Measurements from ENCODE around the gene IGF1R. TPM values are rescaled to one million over a fixed set of nuclear protein-coding genes. Genes with fewer than 3 reads are reported as not detected.

Gene IGF1R
- polyA plus RNA-seq, 12 donors = 12.5 to 29.8 (median 16.6) TPM; not detected in 1

GRCh38 chr15:98724494-98724893, 76.2 kb downstream of the IGF1R start:
- no peak for DNase-seq

DNA sequence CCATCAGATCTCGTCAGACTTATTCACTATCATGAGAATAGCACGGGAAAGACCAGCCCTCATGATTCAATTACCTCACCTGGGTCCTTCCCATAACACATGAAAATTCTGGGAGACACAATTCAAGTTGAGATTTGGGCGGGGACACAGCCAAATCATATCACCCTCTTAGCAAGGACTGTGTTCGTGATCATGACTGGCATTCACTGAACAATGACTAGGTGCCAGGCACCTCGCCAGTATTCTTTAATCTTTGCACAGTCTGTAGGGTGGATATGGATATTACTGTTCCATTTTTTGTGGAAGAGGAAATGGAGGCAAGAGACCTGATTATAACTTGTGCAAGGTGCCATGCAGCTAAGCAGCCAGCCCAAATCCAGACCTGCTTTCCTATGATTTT, 77.5 kb downstream of the IGF1R start:
- no peak for DNase-seq

GRCh38 chr15:98727115-98728040, 79.0 kb downstream of the IGF1R start:
- peak; percentile 43 for DNase-seq

- no peak for DNase-seq
These were observed 79.9 kb downstream of the IGF1R start for GRCh38 chr15:98728082-98728810.

DNA sequence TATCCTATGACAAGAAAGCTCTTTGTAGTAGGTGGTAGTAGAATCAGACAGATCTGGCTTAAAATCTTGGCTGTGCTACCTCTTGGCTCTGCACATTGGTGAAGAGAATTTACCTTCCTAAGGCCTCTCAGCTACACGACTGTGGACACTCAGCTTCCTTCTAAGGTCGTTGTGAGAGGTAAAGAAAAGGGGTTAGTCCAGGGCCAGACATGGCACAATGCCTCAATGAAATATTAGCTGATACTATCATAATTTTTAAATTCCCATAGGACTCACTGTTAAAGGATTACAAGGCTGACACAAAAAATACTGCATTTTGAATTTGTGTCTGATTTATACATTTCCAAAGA, 80.4 kb downstream of the IGF1R start:
- DNase-seq = no peak

DNA sequence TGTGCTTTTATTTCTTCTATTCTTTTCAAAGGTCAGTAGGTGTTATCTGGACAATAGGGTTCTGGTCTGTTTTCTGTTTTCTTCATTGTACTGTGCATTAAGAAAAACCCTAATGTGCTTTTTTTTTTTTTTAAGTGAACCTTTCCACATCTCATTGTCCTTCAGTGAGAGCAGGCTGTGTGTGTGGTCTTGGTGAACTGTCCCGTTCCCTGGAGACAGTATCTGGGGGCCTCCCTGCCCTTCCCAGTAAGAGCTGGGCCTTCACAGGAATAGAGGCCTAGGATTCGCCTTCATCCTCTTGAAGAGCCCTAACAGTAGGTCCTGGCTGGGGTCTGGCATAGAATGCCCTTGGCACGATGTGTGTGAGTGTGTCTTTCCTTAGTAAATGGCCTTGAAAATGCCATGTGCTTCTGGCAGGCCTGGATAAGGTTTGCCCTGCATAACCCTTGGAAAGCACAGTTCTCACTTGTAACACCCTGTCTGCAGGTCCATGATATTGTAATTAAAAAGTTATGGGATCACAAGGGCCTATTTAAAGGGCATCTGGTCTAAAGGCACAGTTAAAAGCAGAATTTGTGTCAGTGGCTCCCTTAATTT, 81.2 kb downstream of the IGF1R start:
- DNase-seq = no peak

GRCh38 chr15:98730860-98731711, 82.7 kb downstream of the IGF1R start:
- no peak for DNase-seq

GRCh38 chr15:98731712-98732450, 83.5 kb downstream of the IGF1R start:
- no peak for DNase-seq

- no peak for DNase-seq
These were observed 84.8 kb downstream of the IGF1R start for GRCh38 chr15:98733098-98733497.

DNA sequence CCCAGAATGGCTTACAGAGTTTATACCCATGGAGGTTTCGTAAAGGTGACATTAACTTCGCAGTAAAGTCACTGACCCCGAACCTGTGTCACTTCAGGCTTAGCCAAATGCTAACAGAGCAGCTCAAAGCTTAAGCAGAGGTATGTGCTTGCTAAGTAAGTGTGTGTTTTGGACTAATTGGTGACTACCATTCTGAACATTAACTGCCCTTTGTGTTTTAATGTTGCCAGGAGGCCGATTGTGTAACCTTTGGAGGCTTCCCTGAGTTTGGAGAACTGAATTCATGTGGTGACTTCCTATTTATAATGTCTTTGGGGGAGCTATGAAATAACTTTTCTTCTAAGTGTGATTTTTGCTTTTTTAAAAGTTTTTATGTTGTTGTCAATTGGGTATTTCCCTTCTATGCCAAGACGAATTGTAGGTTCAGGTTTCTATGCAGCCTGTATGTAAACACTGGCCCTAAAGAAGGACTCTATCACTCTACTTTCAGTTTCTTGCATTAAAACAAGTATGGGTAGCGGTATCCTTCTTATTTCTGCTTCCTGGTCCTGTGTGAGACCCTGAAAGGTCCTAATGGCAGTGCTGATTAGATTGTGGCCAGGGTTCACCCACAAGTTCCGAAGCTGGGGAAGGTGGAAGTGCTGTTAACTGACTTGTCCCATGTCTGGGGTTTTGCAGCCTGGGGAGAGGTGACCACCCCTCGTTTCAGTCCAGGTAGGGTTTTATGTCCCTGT, 86.3 kb downstream of the IGF1R start:
- DNase-seq = no peak

- no peak for DNase-seq
These were observed 87.0 kb downstream of the IGF1R start for GRCh38 chr15:98735304-98735703.

GRCh38 chr15:98735895-98736617, 87.7 kb downstream of the IGF1R start:
- no peak for DNase-seq

DNA sequence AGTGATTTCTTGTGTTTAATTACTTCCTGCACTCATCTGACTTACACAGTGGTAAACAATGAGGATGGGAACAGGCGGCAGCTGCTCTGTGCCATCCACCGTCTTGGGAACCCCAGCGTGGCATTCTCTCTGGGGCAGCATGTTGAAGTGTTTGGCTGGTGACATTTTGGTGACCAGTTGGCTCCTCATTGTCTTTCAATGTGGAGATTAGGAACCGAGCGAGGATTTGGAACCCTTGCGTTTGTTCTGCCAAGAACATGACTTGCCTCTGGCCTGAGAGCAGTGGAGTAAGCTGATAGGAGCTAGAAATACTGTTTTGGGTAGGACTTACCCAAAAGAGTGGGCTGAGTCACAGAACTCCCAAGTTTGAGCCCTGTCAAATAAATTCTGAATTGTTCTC, 88.8 kb downstream of the IGF1R start:
- no peak for DNase-seq

DNA sequence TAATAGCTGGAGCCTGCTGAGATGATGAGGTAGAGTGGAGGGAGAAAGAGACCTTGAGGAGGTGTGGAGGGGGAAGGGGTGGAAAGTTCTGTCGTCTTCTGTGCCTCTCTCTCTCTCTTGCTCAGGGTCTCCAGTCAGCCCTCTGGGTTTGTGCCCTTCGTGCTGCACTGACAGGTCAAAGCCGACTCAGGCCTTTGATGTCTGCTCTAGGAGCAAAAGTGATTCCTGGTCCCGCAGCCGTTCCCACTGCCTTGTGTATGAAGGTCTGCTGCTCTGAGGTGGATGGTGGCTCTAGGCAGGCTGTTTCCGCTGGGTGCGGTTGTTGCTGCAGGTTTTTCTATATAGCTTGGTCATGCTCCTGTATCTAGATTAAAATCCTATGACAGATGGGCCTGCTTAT, 89.4 kb downstream of the IGF1R start:
- no peak for DNase-seq

- DNase-seq = no peak
These were observed 90.5 kb downstream of the IGF1R start for GRCh38 chr15:98738689-98739401.

DNA sequence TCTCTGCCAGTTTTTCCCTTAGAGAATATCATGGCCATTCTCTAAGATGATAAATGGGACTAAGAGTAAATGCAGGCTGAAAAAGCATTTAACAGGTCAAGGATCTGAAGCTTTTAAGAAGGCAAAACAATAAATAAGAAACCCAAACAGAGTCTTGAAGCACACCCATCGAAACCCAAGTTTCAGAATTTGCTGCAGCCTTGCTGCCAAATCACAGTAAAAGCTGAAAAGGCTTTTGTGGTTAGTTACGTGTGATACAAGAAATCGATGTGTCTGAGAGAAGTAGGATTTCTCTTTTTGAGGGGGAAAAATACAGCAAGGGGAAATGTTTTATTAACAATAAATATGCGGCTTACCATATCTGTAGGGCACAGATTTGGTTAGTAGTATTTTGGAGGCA, 92.0 kb downstream of the IGF1R start:
- no peak for DNase-seq

GRCh38 chr15:98740963-98741362, 92.6 kb downstream of the IGF1R start:
- no peak for DNase-seq

GRCh38 chr15:98743177-98743576, 94.8 kb downstream of the IGF1R start:
- DNase-seq = no peak

GRCh38 chr15:98744506-98744905, 96.2 kb downstream of the IGF1R start:
- no peak for DNase-seq

All from muscle of arm (tissue), 12 donors.